Inferior parietal cortex (tissue), 1 donor: ENCODE data around the gene SORCS2.

Experiments used
- DNase-seq: peaks from one replicate; pipeline ENCODE4 v3.0.0-alpha.2; 2016; ENCODE audit errors: extremely low spot score

The SORCS2 gene

DNA sequence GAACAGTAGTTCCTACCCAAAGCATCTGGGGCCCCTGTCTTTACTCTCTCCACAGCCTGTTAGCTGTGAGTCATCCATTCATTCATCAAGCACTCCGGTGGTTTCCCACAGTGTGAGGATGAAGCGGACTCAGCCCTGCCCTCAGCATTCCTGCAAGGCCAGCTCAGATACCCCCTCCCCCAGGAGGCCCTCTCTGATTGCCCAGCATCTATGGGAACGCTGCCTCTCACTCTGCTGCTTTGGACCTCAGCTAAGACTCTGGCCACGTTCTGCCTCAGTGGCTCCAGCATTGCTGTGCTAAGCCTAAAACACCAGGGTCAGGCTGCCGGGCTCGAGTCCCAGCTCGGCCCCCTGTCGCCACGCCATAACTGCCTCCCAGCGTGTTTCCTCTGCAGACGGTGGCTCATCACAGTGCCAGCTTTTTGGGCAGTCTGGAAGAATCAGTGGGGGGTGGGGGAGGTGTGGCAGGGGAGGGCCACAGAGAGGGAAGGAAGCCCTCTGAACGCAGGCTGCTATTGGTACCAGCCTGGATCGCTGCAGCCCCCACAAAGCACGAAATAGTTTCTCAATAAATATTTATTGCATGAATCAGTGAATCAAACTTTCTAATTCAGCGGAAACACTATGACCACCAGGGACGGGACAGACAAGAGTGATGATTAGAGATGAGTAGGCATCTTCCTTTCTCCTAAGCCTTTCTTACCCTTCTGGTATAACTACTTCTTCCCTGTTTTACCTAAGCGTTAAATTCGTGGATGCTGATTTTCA lies 74.4 kb downstream of the SORCS2 start:
- DNase-seq, result no peak

DNA sequence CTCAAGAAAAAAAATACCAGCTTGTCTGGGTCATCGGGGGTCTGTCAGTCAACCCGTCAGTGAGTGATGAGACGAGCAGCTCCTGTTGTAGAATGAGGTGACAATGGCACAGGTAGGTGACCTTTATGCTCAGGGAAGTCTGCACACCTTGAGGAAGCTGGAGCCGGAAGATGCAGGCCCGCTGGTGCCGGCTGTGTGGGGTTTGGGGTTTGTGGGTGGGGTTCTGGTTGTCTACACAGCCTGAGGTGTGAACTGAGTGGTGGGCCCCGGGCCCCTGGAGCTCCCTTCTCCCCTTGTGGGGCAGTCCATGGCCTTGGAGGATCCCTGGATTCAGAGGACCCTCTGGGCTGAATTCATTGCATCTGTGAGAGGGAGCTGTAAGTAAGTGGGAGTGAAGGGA lies 75.5 kb downstream of the SORCS2 start:
- no peak for DNase-seq

DNA sequence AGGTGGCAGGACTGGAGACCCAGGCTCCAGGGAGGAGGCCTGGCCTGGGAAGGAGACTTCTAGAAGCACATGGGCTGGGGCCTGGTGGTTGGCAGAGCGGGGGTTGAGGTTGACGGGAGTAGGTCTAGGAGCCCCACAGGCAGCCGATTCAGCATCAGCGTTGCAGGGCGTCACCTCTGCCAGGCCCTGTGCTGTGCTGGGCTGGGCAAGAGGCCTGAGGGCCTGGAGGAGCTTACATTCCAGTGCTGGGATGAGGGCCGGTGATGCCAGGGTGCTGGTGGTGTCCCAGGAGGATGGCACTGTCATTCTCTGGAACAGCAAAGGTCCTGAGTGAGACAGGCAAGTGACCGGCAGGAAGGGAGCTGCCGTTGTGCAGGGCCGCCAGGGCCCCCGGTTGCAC lies 76.6 kb downstream of the SORCS2 start:
- DNase-seq, result no peak

DNA sequence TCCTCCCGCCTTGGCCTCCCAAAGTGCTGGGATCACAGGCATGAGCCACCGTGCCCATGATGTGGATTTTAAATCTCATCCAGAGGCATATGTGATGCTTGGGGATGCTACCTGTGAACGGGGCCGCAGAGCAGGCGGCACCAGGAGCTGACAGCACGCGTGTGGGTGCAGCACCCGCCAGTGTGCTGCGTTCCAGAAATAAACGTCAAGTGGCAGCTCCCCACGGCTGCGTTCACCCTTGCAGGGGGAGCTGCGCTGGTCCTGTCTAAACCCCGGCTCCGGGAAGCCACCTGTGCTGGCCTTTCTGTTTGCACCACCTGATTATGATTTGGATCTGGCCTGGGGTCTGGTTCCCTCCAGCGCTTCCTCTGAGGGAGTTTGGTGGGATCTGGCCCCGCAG lies 77.8 kb downstream of the SORCS2 start:
- DNase-seq, result no peak

DNA sequence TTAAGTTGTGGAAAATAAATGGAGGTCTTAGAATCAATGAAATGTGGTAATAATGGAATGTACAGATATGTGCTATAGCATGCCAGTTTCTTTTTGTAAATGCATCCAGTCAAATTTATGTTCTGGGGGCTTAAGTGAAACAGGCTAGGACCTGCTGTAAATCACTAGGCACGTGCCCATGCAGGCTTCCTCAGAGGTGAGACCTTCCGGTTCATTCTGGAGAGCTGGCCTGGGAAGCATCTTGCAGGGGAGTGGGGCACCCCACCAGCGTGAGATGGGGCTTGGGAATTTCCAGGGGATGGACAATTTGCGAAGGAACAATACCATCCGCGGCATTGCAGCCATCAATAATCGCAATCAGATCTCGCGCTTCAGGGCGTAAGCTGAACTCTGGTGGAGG lies 80.1 kb downstream of the SORCS2 start:
- DNase-seq, result no peak

DNA sequence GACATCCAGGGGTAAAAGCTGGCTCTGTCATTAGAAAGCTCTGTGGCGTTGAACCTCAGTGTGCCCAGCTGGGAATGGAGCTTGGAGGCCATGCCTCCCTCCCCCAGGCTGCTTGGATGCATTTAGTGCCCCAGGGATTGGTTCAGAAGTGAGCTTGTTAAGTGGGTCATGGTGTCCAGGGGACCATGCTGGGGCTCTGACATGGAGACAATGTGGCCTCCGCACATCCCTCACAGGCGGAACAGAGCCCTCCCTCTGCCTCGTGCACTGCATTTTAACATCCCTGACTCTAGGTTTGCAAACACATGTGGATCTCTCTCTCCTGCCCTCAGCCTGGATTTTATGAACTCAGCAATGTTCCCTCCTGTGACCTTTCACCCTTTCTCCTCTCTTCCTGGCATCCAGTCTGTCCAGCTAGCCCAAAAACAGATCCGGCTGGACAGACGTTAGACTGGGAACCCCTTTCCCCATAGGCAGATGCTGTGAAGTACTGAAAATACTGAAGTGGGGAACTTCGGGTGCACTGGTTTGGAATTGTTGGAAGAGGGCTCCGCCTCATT lies 81.5 kb downstream of the SORCS2 start:
- DNase-seq, result no peak

DNA sequence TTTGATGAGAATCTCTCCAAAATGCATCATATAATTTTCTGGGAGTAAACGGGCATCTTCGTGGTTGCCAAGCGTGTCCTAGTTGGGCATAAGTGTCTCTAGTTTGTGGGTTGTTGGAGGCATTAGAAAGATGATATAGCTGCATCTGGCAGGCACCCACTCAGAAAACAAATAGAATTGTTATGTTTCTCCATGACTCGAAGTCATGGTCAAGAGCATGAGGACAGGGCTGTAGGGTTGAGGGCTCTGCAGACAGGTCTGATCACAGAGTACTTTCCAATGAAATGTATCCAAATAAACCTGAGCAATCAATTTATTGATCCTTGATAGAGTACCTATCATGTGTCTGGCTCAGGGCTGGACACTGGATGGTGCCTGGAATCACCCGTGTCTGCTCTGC lies 82.7 kb downstream of the SORCS2 start:
- DNase-seq, result no peak

DNA sequence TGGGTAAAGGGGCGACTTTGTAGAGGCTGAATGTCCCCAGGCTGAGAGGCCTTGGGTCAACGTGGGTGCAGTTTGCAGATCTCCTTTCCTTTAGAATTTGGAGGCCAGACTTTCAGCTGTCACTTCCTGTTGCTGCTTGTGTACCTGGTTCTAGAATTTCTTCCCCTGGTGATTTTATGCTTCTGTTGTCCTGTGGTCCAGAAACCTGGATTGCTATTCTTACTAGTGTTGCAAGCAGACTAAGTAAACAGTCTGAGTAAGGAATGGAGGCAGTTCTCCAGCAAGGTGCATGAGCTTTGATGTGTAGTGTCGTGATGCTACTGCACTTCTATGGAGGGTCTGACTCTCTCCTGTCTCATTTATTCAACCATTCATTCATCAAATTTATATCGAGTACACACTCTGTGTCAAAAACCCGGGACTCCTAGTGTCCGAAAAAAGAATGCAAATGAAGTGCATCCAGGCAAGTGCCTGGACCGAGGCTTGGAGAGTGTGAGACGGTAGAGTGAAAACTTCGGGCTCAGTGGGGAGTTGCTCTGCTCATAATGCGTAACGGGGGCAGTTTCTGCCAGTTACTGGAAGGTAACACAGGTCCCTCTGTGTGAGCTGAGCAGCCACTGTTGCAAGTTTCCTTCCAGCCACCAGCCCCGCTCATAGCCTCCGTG lies 83.3 kb downstream of the SORCS2 start:
- no peak for DNase-seq

DNA sequence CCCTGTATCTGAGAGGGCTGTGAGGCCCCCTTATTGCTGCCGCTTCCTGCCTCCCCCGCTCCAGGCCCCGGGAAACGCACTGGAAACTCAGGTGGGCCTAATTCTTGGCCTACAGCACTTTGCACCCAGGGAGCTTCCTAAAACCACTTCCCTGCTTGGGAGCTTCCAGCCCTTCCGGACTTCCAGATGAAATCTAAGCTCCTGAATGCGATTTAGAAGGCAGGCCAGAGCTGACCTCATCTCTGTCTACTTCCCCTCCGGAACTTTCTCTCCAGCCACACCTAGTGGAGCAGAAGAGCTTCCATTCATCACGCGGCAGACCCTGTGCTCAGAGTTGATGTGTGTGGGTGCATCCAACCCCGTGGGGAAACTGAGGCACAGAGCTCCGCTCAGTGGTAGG lies 84.2 kb downstream of the SORCS2 start:
- DNase-seq, result no peak

DNA sequence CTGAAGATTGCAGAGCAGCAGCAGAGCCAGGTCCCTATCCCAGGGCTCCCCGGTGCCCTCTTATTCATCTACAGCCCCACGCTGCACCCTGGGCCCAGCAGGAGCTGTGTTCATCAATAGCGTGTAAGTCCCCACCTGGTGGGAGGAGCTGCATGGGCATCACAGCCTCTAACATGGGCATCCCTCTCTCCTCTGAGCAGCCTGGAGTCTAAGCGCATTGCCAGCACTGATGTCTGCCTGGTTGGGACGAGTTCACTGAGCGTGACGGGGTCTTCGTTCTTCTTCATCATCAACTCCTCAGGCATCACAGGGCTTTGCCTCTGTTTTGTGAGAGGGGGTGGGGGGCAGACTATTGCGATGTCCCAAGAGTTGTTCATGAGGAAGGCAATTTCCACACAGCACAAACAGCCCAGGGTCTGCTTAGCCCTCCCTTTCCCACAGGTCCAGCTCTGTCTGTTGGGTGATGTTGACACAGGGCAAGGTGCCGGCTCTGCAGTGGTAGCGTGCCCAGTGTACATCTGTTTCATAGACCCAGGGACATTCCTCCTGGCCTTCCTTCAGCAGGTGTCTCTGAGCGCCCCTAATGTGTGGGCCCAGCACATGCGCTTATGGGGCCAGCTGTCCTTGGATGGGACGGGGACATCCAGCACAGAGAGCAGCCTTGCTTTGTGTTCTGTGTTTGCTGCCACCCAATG lies 85.9 kb downstream of the SORCS2 start:
- no peak for DNase-seq

DNA sequence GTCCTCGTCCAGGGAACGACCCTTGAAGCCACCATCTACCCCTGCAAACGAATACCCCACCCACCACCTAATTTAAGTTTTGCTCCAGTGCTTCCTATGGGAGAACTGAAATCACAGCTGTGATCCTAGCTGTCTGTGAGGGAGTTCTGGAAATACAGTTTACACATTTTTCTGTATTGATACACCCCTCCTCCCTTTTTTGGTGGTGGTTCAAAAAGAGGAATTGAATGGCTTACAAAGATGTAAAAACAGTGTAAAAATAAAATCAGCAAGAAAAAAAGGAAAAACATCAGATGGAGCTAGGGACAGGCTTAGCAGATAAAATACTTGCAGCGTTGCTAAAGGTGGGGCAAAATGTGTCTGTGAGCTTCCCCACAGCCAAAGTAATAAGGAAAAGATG lies 86.6 kb downstream of the SORCS2 start:
- no peak for DNase-seq

DNA sequence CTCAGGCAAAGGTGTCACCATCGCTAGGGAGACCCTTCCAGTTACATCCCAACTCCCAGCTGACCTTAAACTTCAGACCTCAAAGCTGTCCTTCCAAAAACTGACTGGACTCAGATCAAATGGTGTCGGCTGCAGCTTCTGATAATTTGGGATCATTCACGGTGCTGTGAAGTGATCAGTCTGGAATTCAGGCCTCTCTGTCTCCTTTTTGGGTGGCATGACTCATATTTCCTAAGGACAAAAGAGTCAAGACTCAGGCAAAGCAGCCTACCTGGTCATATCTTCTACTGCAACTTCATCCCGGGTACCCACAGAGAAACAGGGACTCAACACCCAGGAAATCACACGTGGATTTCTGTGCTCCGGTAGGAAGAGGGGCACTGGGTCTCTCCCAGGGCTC lies 87.6 kb downstream of the SORCS2 start:
- DNase-seq, result no peak

DNA sequence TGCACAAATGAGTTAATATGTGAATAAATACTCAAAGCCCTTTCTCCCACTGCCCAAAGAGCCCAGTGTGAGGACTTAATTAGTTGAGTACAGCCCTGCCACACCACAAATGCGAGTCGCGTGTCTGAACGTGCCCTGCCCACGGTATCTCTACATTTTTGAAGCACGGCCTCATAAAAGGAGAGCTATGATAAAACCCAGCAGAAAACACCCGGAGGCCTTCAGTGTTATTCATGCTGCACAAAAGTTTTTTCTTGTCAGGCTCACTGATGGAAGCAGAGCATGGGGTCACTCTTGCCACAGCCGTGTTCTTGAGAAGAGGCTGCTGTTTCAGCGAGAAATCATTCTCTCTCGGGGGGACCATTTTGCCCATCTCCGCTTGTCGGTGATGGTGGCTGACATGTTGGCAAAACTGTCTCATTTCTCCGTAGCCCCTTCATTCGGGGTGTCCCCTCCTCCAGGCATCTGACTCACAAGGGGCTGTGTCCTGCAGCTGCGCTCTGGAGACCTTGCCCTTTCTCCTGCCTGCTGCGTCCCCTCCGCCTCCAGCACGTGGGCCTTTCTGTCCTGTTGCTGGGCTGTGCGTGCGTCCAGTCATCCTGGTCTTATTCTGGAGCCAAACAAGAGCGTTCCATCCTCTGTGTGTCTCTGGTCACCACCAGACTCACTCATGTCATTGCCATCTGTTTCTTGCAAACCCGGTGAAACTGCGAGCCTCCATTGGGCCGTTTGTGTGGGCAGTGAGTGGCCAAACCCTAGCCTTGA lies 88.8 kb downstream of the SORCS2 start:
- DNase-seq, result no peak

DNA sequence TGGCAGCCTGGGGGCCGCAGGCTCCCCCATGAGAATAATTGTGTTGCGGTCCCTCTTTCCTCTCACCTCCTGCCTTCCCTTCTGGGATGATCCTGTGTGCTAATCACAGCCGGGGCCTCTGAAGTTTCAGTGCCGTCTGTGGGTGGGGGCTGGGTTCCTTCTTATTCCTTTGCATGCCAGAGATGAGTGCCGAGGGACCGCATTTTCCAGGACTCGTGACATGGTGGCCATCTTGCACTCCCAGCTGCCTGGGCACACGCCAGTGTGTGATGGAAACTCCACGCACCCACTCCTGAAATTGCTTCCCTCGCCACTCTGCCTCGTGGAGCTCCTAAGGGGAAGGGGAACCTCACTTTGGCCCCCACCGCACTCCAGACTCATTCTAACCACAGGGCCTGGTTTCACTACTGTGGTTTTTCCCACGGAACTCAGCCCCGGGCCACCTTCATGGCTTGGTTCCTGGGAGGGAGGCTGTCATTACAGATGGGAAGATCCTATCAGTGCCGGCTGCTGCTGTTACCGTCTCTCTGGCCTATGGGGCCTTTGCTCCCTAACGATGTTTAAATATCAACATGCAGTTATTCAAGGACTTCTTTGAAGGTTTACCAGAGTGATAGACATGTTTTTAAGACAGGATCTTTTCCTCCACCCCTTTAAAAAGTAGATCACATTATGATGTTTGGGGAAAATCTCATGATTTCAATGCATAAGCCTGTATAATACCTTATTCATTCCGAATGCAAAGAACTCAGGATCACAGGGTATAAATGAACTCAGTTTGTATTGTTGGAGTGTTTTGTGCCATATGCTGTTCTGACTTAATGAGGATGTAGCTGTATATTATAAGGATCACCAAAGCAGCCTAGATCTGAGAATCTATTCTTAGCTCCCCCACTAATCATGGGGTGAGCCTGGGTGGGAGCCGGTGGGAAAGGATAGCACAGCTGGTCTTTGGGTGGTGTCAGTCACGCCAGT lies 89.6 kb downstream of the SORCS2 start:
- DNase-seq, result no peak

DNA sequence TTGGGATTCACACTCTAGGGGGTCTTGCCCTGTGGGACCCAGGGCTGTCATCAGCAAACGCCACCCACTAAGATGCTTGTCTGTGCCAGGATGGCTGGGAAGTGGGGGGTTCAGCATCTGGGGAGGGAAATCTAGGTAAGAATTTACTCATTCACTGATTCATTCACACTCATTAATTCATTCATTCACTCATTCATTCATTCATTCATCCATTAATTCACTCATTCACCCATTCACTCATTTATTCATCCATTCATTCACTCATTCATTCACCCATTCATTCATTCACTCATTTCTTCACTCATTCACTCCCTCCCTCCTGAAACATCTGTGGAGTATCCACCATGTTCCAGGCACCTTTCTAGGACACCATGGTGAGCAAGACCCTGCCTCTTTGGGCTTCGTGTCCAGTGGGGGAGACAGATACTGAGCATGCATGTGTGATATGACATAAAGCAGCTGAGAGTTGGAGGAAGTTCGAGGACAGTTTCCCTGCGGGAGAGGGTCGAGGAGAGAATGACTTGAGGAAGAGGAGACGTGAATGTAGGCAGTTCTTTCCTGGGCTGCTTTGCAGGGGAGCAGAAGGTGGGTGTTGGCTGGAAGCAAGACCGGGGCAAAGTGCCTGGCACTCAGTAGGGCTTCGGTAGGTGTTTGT lies 90.6 kb downstream of the SORCS2 start:
- no peak for DNase-seq

DNA sequence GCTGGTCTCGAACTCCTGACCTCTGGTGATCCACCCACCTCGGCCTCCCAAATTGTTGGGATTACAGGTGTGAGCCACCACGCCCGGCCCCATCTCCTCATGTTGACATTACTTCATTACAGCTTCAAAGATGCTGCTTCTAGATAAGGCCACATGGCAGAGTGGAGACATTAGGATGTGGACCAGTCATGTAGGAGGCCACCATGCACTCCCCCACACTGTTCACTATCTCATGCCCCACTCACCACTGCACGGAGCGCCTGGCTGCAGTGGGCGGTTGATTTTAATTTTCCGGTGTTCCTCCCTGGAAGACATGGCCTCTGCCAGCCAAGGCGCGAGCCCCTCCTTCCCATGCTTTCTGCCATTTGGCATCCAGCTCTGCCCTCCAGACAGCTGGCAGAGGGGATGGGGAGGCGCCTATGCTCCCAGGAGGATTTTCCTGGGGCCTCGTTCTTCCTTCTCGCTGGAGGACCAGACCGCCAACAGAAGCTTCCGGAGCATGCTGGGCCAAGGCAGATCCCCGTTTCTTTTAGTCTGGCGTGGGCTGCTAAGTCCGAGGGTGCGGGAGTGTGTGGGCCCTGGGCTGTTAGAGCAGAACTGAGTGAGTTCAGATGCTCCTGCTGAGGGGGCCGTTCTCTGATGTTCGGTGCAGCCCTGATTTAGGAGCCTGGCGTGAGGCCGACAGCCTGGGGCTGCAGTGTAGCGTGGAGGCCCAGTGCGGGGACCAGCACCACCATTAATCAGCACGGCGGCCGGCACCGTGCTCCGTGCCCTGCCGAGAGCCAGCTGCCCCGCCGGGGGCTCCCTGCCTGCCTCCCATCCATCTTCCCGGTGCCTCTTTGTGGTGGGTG lies 93.1 kb downstream of the SORCS2 start:
- no peak for DNase-seq

DNA sequence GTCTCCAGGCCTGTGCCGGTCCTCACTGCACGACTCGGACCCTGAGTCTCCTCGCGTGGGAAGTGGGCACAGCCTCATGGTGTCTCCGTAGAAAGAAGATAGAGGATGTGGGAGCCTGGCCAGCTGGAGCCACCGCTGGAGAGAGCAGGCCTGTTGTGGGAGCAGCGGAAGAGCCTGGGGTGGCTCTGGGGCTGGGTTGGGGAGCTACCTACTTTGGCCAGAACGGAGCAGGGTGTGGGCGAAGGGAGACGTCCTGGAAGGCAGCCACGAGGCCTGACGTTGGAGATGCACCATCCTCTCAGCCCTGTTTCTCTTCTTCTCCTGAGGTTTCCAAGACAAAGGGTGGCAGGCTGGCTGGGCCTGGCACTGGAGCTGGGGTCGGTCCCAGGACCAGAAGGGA lies 93.8 kb downstream of the SORCS2 start:
- no peak for DNase-seq

DNA sequence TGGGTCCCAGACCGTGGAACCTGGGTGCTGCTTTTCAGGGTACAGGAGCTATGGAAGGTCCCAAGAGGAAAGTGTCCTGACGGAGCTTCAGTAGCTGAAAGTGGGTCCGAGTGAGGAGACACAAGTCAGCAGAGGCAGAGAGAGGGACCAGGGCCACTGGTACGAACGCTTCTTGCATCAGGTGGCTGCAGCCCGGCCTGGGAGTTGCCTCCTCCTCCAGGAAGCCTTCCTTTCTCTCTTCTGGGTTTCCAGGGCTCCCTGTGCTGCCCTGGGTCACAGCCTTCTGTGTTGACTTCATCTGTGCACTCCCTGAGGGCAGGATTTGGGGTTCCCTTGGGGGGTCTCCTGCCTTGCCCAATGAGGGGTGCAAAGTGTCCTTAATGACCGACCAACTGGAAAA lies 94.5 kb downstream of the SORCS2 start:
- no peak for DNase-seq

DNA sequence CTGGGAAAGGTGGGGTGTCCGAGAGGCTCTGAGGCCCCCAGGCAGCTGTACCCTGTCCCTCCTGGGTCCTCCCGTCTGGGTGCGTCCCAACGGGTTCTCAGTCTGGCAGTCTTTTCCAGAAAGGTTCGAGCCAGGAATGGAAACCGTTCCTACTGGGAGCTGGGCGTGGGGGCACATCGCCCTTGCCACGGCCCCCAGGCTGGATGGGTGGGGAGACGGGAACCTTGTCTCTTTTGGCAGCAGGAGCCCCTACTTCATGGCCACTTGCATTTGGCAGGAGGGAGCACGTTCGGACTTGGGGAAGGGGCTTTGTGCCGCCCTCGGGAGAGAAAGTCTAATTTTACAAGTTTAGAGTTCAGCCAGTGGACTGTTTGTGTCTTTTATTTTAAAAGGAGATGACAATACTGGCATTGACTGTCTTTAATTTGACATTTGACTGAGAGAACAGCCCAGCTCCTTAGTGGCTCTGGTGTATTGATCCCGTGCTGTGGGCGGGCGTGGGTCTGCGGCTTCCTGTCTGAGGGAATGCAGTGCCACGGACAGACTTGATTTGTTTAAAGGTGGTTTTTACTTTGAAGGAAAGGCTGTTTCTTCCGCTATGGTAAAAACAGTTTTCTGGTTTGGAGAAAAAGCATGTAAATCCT lies 95.1 kb downstream of the SORCS2 start:
- no peak for DNase-seq
